Neural cell (in vitro differentiated cells): ENCODE results near the gene DCDC1. TPM values are rescaled to one million over a fixed set of nuclear protein-coding genes. Genes with fewer than 3 reads are reported as not detected.

Experiments used
- H2AFZ ChIP-seq: fragments of 200-600, 300-800 bp; sonication (generic), shearing (Covaris generic); 2 replicates; pipeline ENCODE4 v1.6.0; 2014; ENCODE audit warnings: low read depth, mild to moderate bottlenecking, antibody characterized with exemption, low read length, moderate library complexity
- H3F3A ChIP-seq: fragments of 200-600 bp; shearing (Covaris generic); 2 replicates; pipeline ENCODE4 v1.6.1; 2016; ENCODE audit warnings: mild to moderate bottlenecking, moderate library complexity, mixed read lengths, antibody characterized with exemption, low read length; ENCODE audit not compliant: insufficient read depth, poor library complexity, severe bottlenecking
- H3K27ac ChIP-seq: fragments of 200-600, 300-800 bp; sonication (generic), shearing (Covaris generic); 2 replicates; pipeline ENCODE4 v1.5.1; 2014; ENCODE audit warnings: mild to moderate bottlenecking, low read length, moderate library complexity
- H3K27me3 ChIP-seq: fragments of 300-800, 200-600 bp; sonication (generic), shearing (Covaris generic); 2 replicates; pipeline ENCODE4 v1.6.0; 2014; ENCODE audit warnings: mild to moderate bottlenecking, low read depth, low read length, moderate library complexity; ENCODE audit not compliant: insufficient read depth
- H3K36me3 ChIP-seq: fragments of 300-800, 200-600 bp; sonication (generic), shearing (Covaris generic); 2 replicates; pipeline ENCODE4 v1.5.1; 2014; ENCODE audit warnings: mild to moderate bottlenecking, antibody characterized with exemption, low read length, moderate library complexity; ENCODE audit not compliant: insufficient read depth
- H3K4me2 ChIP-seq: fragments of 300-800, 200-600 bp; sonication (generic), shearing (Covaris generic); 2 replicates; pipeline ENCODE4 v1.6.0; 2014; ENCODE audit warnings: mild to moderate bottlenecking, low read length
- H3K4me3 ChIP-seq: fragments of 300-800, 200-600 bp; sonication (generic), shearing (Covaris generic); 2 replicates; pipeline ENCODE4 v1.5.1; 2014; ENCODE audit warnings: mild to moderate bottlenecking, low read length, moderate library complexity
- H3K79me2 ChIP-seq: fragments of 200-600 bp; shearing (Covaris generic); replicated peaks from 2 replicates; pipeline ENCODE4 v1.6.0; 2014; ENCODE audit warnings: mild to moderate bottlenecking, low read length, moderate library complexity; ENCODE audit not compliant: insufficient read depth
- H3K9ac ChIP-seq: fragments of 300-800, 200-600 bp; sonication (generic), shearing (Covaris generic); 2 replicates; pipeline ENCODE4 v1.6.1; 2016; ENCODE audit warnings: mild to moderate bottlenecking, low read length, mixed read lengths
- H3K9me2 ChIP-seq: fragments of 200-600 bp; shearing (Covaris generic); 2 replicates; pipeline ENCODE4 v1.6.1; 2016; ENCODE audit warnings: mild to moderate bottlenecking, low read length, mixed read lengths; ENCODE audit not compliant: insufficient read depth
- H3K9me3 ChIP-seq: fragments of 200-600, 300-800 bp; sonication (generic), shearing (Covaris generic); 2 replicates; pipeline ENCODE4 v1.6.1; 2016; ENCODE audit warnings: mild to moderate bottlenecking, mixed run types, low read length, moderate library complexity, mixed read lengths
- H4K20me1 ChIP-seq: fragments of 200-600 bp; shearing (Covaris generic); 2 replicates; pipeline ENCODE4 v1.6.1; 2016; ENCODE audit warnings: mild to moderate bottlenecking, mixed run types; ENCODE audit not compliant: insufficient read depth
- EP300 ChIP-seq: fragments of 450-650 bp; conservative IDR thresholded peaks from 2 replicates; pipeline ENCODE4 v1.6.1; 2014; ENCODE audit warnings: antibody characterized with exemption, mild to moderate bottlenecking, moderate library complexity; ENCODE audit not compliant: poor library complexity, severe bottlenecking
- EZH2 ChIP-seq: fragments of 200-600, 300-800 bp; shearing (Covaris generic), sonication (generic); IDR thresholded peaks from 2 replicates; pipeline ENCODE4 v1.6.1; 2014; ENCODE audit warnings: antibody characterized with exemption, low read length, borderline replicate concordance, mild to moderate bottlenecking; ENCODE audit not compliant: insufficient read depth, poor library complexity, severe bottlenecking
- MXI1 ChIP-seq: fragments of 450-650 bp; conservative IDR thresholded peaks from 2 replicates; pipeline ENCODE4 v1.6.1; 2014; ENCODE audit warnings: antibody characterized with exemption, mild to moderate bottlenecking; ENCODE audit not compliant: poor library complexity, severe bottlenecking
- POLR2AphosphoS5 ChIP-seq: IDR thresholded peaks from 2 replicates; pipeline ENCODE4 v1.6.1; 2012
- RAD21 ChIP-seq: fragments of 450-650 bp; conservative IDR thresholded peaks from 2 replicates; pipeline ENCODE4 v1.6.1; 2014; ENCODE audit warnings: antibody characterized with exemption, mild to moderate bottlenecking, moderate library complexity
- SMC3 ChIP-seq: fragments of 450-650 bp; conservative IDR thresholded peaks from 2 replicates; pipeline ENCODE4 v1.6.1; 2014; ENCODE audit warnings: antibody characterized with exemption, mild to moderate bottlenecking, moderate library complexity; ENCODE audit not compliant: poor library complexity
- TAF1 ChIP-seq: IDR thresholded peaks from 2 replicates; pipeline ENCODE4 v1.6.1; 2012; ENCODE audit warnings: low read depth
- polyA plus RNA-seq: library from polyadenylated mRNA; depleted of rRNA; stranded (reverse); fragments of >200 nt; gene quantifications from 2 replicates; pipeline ENCODE4 v1.2.3, GENCODE V29; 2014
- TF ChIP-seq, protein P1 (sequence below): fragments of 450-650 bp; IDR thresholded peaks from 2 replicates; pipeline ENCODE4 v1.5.1; 2014; ENCODE audit warnings: antibody characterized with exemption, mild to moderate bottlenecking, moderate library complexity; ENCODE audit not compliant: poor library complexity, severe bottlenecking
- TF ChIP-seq, protein P2 (sequence below): IDR thresholded peaks from 2 replicates; pipeline ENCODE4 v1.6.1; 2012; ENCODE audit warnings: borderline replicate concordance

Gene DCDC1
- polyA plus RNA-seq, 1 donor from 2014 or later, result 5.0 TPM

- H3K4me3 ChIP-seq, result no peak overlapping the region
- no peak for TF ChIP-seq TAF1
Observed at GRCh38 chr11:31383116-31383515, 13.6 kb upstream of the DCDC1 start.

GRCh38 chr11:31375879-31376278, 6.3 kb upstream of the DCDC1 start:
- Histone ChIP-seq H3K4me2 (no peak overlapping the region), H3K9me3 (no peaks in the 10 kb centered on the region), H3K36me3 (no peaks in the 10 kb centered on the region), H3K9ac (no peak overlapping the region), H3F3A (no peaks in the 10 kb centered on the region), H3K27ac (no peak overlapping the region), H3K4me3 (no peak overlapping the region), H3K9me2 (no peaks in the 10 kb centered on the region), H3K27me3 (no peaks in the 10 kb centered on the region), H3K79me2 (peaks cover 14% of the 10 kb centered on the region), H2AFZ (no peak overlapping the region), H4K20me1 (no peaks in the 10 kb centered on the region)
- TF ChIP-seq MXI1 (no peak), POLR2AphosphoS5 (no peak), TAF1 (no peak)

More at GRCh38 chr11:31383116-31383515, 13.6 kb upstream of the DCDC1 start:
- no peaks in the 10 kb centered on the region for H3K79me2 ChIP-seq
- H3F3A ChIP-seq, result no peaks in the 10 kb centered on the region
- no peaks in the 10 kb centered on the region for H3K9me3 ChIP-seq
- H3K9me2 ChIP-seq, result no peaks in the 10 kb centered on the region
- no peak overlapping the region for H3K4me2 ChIP-seq
- no peak overlapping the region for H3K27ac ChIP-seq
- H2AFZ ChIP-seq, result no peak overlapping the region
- no peaks in the 10 kb centered on the region for H3K27me3 ChIP-seq
- no peaks in the 10 kb centered on the region for H3K36me3 ChIP-seq
- no peaks in the 10 kb centered on the region for H4K20me1 ChIP-seq
- no peak overlapping the region for H3K9ac ChIP-seq

DNA sequence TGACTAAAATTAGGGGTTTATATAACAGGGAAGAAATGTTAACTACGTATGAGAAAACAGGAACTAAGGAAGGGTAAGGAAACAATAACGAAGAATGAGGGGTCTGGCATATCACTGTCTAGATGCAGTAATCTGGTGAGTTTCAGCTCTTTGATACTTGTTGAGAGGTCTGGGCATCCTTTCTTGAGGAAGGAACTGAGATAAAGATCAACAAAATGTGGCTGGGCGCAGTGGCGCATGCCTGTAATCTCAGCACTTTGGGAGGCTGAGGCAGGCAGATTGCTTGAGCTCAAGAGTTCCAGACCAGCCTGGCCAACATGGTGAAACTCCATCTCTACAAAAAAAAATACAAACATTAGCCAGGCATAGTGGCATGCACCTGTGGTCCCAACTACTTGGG, 2.7 kb downstream of the DCDC1 start:
- Histone ChIP-seq H3F3A (no peaks in the 10 kb centered on the region), H3K27me3 (no peaks in the 10 kb centered on the region), H3K4me2 (no peak overlapping the region), H3K9me2 (no peaks in the 10 kb centered on the region), H3K9me3 (no peaks in the 10 kb centered on the region), H3K4me3 (no peak overlapping the region), H3K36me3 (no peaks in the 10 kb centered on the region), H4K20me1 (no peaks in the 10 kb centered on the region), H3K79me2 (peaks cover 9% of the 10 kb centered on the region), H2AFZ (no peak overlapping the region), H3K9ac (no peak overlapping the region), H3K27ac (no peak overlapping the region)
- TF ChIP-seq EZH2, result no peak
- TF ChIP-seq EP300, result no peak
- no peak for TF ChIP-seq TAF1
- TF ChIP-seq POLR2AphosphoS5, result no peak
- TF ChIP-seq, protein P1, sequence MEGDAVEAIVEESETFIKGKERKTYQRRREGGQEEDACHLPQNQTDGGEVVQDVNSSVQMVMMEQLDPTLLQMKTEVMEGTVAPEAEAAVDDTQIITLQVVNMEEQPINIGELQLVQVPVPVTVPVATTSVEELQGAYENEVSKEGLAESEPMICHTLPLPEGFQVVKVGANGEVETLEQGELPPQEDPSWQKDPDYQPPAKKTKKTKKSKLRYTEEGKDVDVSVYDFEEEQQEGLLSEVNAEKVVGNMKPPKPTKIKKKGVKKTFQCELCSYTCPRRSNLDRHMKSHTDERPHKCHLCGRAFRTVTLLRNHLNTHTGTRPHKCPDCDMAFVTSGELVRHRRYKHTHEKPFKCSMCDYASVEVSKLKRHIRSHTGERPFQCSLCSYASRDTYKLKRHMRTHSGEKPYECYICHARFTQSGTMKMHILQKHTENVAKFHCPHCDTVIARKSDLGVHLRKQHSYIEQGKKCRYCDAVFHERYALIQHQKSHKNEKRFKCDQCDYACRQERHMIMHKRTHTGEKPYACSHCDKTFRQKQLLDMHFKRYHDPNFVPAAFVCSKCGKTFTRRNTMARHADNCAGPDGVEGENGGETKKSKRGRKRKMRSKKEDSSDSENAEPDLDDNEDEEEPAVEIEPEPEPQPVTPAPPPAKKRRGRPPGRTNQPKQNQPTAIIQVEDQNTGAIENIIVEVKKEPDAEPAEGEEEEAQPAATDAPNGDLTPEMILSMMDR, result no peak
- TF ChIP-seq SMC3, result no peak
- TF ChIP-seq, protein P2, sequence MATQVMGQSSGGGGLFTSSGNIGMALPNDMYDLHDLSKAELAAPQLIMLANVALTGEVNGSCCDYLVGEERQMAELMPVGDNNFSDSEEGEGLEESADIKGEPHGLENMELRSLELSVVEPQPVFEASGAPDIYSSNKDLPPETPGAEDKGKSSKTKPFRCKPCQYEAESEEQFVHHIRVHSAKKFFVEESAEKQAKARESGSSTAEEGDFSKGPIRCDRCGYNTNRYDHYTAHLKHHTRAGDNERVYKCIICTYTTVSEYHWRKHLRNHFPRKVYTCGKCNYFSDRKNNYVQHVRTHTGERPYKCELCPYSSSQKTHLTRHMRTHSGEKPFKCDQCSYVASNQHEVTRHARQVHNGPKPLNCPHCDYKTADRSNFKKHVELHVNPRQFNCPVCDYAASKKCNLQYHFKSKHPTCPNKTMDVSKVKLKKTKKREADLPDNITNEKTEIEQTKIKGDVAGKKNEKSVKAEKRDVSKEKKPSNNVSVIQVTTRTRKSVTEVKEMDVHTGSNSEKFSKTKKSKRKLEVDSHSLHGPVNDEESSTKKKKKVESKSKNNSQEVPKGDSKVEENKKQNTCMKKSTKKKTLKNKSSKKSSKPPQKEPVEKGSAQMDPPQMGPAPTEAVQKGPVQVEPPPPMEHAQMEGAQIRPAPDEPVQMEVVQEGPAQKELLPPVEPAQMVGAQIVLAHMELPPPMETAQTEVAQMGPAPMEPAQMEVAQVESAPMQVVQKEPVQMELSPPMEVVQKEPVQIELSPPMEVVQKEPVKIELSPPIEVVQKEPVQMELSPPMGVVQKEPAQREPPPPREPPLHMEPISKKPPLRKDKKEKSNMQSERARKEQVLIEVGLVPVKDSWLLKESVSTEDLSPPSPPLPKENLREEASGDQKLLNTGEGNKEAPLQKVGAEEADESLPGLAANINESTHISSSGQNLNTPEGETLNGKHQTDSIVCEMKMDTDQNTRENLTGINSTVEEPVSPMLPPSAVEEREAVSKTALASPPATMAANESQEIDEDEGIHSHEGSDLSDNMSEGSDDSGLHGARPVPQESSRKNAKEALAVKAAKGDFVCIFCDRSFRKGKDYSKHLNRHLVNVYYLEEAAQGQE, result no peak
- no peak for TF ChIP-seq MXI1
- TF ChIP-seq RAD21, result no peak
